Testis (tissue), 3 donors: ENCODE measurements around the gene SH3BGR. TPM values are rescaled to one million over a fixed set of nuclear protein-coding genes. Genes with fewer than 3 reads are reported as not detected.

ENCODE experiments used
- DNase-seq: peaks from one replicate; pipeline ENCODE4 v3.0.0-alpha.2; 2019
- H3K27ac ChIP-seq, 2 donors: fragments of 200-600 bp; sonication (generic); one replicate each; pipeline ENCODE4 v1.5.1; 2019
- H3K27me3 ChIP-seq: fragments of 200-600 bp; sonication (generic); one replicate; pipeline ENCODE4 v1.5.1; 2019
- H3K36me3 ChIP-seq: fragments of 200-600 bp; sonication (generic); one replicate; pipeline ENCODE4 v1.5.1; 2017; ENCODE audit warnings: low read depth; ENCODE audit errors: missing control alignments
- H3K4me1 ChIP-seq: fragments of 200-600 bp; sonication (generic); one replicate; pipeline ENCODE4 v1.5.1; 2019
- H3K4me3 ChIP-seq, 2 donors: fragments of 200-600 bp; sonication (generic); one replicate each; pipeline ENCODE4 v1.5.1; 2017 to 2019
- H3K9me3 ChIP-seq: fragments of 200-600 bp; sonication (generic); one replicate; pipeline ENCODE4 v1.5.1; 2017
- POLR2A ChIP-seq: fragments of 450-650 bp; IDR thresholded peaks from one replicate; pipeline ENCODE4 v1.6.1; 2017; ENCODE audit warnings: antibody characterized with exemption, mild to moderate bottlenecking, moderate library complexity
- WGBS, 2 donors: methylation state at CpG; one replicate each; pipeline ENCODE4 v1.1.5; 2018; 5-methylcytosine and 5-hydroxymethylcytosine counted together
- intact Hi-C: fragments of 100-400 bp; cut with DNase I; formaldehyde crosslinking; loops from one replicate; pipeline ENCODE4 v1.15.1; 2023; ENCODE audit warnings: low total_unique reads
- polyA plus RNA-seq: library from polyadenylated mRNA; stranded (reverse); fragments of 350-450 nt; fragmentation: Illumina TruSeq; extraction: RNeasy Lipid Tissue Mini Kit (QIAGEN cat#74804); gene quantifications from one replicate; pipeline ENCODE4 v1.2.3, GENCODE V29; 2014; ENCODE audit warnings: low read depth, low replicate concordance; ENCODE audit not compliant: insufficient read depth
- total RNA-seq, 2 donors: library from RNA; depleted of rRNA; stranded (reverse); fragments of >200 nt; gene quantifications; one replicate each; pipeline ENCODE4 v1.2.3, GENCODE V29; 2016
- TF ChIP-seq, protein P1 (sequence below), 3 experiments: fragments of 450-650 bp in 2 of 3; fragments of 200-600 bp in 1 of 3; sonication (generic) in 1 of 3; IDR thresholded peaks; one replicate each; pipeline ENCODE4 v1.5.1; 2016 to 2019; ENCODE audit warnings: antibody characterized with exemption in 3 of 3, mild to moderate bottlenecking in 2 of 3, moderate library complexity in 1 of 3

SH3BGR gene
- total and polyA plus RNA-seq, 3 donors from 2014 or later, result 5.0 to 27.3 (median 16.7) TPM

DNA sequence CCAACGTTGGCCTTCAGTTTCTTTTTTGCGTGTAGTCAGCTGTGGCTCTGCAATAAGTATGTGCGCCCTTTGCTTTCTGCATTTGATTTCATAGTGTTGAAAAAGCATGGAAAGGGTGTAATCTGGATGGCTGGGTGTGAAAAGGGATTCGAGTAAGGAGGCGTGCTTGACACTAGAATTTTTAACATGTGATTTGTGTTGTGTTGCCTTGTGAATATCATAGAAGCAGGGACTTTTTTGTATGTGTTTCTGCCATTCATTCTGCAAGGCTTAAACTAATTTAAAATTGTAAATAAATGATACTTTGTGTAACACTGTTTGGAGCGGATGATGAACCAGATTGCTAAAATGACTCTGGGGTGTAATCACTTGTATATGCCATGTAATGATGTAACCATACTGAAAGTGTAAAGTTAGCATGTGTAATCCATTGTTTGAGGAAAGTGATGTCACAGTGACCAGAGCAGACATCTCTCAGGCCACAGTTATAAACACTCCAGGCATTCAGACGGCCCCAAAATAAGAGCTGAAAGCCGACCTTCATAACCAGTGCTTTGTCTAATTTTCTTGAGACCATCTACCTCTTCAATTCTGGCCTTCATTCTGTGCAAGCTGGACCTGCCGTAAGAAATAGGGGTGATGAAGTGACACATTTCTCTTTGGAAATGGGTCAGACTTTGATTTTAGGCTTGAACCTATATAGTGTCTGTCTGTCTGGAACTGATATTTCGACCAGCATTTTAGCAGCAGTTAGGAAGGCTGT lies 618 bp downstream of the SH3BGR start:
- H3K9me3 ChIP-seq, result no peaks in the 10 kb centered on the region
- H3K4me3 ChIP-seq, result no peak overlapping the region
- TF ChIP-seq, protein P1, sequence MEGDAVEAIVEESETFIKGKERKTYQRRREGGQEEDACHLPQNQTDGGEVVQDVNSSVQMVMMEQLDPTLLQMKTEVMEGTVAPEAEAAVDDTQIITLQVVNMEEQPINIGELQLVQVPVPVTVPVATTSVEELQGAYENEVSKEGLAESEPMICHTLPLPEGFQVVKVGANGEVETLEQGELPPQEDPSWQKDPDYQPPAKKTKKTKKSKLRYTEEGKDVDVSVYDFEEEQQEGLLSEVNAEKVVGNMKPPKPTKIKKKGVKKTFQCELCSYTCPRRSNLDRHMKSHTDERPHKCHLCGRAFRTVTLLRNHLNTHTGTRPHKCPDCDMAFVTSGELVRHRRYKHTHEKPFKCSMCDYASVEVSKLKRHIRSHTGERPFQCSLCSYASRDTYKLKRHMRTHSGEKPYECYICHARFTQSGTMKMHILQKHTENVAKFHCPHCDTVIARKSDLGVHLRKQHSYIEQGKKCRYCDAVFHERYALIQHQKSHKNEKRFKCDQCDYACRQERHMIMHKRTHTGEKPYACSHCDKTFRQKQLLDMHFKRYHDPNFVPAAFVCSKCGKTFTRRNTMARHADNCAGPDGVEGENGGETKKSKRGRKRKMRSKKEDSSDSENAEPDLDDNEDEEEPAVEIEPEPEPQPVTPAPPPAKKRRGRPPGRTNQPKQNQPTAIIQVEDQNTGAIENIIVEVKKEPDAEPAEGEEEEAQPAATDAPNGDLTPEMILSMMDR (IDR thresholded peaks at IDR 0.05), result no peak
- no peak for TF ChIP-seq POLR2A
- no peaks in the 10 kb centered on the region for H3K36me3 ChIP-seq
- no peak for DNase-seq
- 72 to 73% methylated on average over 10 of the region's 10 CpGs for WGBS, 2 donors
- intact Hi-C loops, result no loop called here
- H3K27me3 ChIP-seq, result no peaks in the 10 kb centered on the region
- no peak overlapping the region for H3K27ac ChIP-seq
- no peaks in the 10 kb centered on the region for H3K4me1 ChIP-seq

DNA sequence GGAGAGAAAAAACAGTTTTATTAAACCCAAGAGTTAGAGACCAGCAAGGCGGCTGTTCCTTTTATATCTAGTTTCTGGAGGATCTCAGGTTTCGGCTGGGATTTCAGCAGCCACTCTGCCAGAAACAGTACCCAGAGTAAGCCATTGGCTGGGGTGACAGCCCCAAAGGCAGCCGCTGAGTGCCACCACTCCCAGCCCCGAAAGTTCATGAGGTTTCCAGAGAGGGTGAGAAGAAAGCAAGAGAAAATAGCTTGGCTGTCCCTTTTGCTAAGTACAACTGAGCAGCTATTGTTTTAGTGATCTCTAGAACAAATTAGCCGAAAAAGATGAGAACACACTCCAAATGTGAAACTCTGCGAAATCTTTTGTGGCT lies 1.2 kb downstream of the SH3BGR start:
- Histone ChIP-seq H3K27ac (no peak overlapping the region), H3K27me3 (no peaks in the 10 kb centered on the region), H3K4me1 (no peaks in the 10 kb centered on the region), H3K36me3 (no peaks in the 10 kb centered on the region), H3K9me3 (no peaks in the 10 kb centered on the region), H3K4me3 (no peak overlapping the region)
- 85 to 87% methylated on average over 6 of the region's 6 CpGs for WGBS, 2 donors
- no peak for DNase-seq
- intact Hi-C loops, result no loop called here
- no peak for TF ChIP-seq POLR2A
- TF ChIP-seq, protein P1 (IDR thresholded peaks at IDR 0.05), result no peak

DNA sequence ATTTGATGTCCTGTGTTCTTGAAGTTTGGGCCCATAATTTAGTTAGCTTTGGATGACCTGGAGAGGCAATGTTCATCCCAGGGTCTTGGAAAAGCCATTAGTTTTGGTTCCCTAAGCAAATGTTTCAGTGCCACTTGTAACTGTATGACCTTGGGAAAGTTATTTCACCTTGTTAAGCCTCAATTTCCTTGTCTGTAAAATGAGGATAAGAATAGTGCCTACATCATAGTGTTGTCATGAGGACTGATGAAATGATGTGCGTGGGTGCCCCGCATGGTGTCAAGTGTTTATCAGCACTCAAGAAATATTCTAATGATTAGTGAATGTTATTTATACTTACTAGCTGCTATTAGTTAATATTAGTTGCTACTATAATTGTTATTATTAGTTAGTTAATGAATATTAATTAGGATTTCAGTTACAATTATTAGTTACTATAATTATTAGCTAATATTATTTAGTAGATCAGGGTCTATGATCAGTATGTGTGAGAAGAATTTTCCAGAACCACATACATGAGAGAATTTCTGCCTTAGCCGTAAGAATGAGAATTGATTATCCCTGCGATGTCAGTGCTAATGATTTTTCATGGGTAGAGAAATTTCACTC lies 1.9 kb downstream of the SH3BGR start:
- no peak for TF ChIP-seq POLR2A
- TF ChIP-seq, protein P1 (IDR thresholded peaks at IDR 0.05), result no peak
- WGBS, 2 donors, result 88 to 93% methylated on average over 4 of the region's 4 CpGs

DNA sequence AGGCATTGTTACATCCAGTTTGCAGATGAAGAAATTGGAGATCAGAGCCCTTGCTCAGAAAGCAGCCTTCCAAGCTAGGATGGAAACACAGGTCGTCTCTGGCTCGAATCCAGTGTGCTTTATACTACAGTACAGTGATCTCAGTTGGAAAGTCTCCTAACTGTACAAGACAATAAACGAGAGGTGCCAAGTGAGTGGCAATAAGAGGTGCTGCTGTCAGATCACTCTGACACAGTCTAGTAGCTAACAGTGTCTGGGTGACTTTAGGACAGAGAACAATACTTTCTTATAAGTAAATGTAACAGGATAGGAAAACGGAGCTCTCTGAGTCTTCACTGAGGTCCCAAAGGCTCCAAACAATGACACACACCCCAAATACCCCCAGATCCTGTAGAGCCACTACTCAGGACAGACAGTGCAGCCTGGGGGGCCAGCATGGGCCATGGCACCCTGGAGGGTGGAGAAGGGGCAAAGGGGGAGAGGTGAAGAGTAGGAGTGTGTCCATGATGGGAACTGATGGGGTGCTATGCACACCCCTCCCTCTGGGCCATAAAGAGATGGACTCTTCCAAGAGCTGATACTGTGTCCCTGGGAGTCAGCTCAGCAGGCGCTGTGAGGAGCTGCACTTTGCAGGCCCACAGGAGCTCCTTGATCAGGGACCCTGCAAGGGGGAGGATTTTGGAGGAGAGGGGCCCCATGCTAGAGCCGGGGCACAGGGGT lies 3.3 kb downstream of the SH3BGR start:
- no peak overlapping the region for H3K27ac ChIP-seq
- no peak for DNase-seq
- intact Hi-C loops, result no loop called here

More for the DNA sequence above, 1.9 kb downstream of the SH3BGR start:
- no peaks in the 10 kb centered on the region for H3K9me3 ChIP-seq
- H3K36me3 ChIP-seq, result no peaks in the 10 kb centered on the region
- H3K4me1 ChIP-seq, result no peaks in the 10 kb centered on the region
- no peak overlapping the region for H3K4me3 ChIP-seq
- DNase-seq, result no peak
- no peak overlapping the region for H3K27ac ChIP-seq
- no peaks in the 10 kb centered on the region for H3K27me3 ChIP-seq
- intact Hi-C loops, result no loop called here

More for the DNA sequence above, 3.3 kb downstream of the SH3BGR start:
- Histone ChIP-seq H3K9me3 (no peaks in the 10 kb centered on the region), H3K4me1 (no peaks in the 10 kb centered on the region), H3K27me3 (no peaks in the 10 kb centered on the region), H3K4me3 (no peak overlapping the region), H3K36me3 (no peaks in the 10 kb centered on the region)
- TF ChIP-seq POLR2A, result no peak
- TF ChIP-seq, protein P1 (IDR thresholded peaks at IDR 0.05), result no peak
- WGBS, 2 donors, result 72 to 78% methylated on average over 5 to 6 of the region's 6 CpGs
